Muscle of arm (tissue), 12 donors: Measurements from ENCODE around the gene SEC11A. TPM values are rescaled to one million over a fixed set of nuclear protein-coding genes. Genes with fewer than 3 reads are reported as not detected.
"Not testable (repeated sequence)": the region's sequence is repeated elsewhere in the genome, so short reads cannot be mapped to it uniquely, and the experiment has no call there.

Experiments
- DNase-seq: peaks from one replicate; pipeline ENCODE4 v3.0.0-alpha.2; 2013
- polyA plus RNA-seq, 12 donors: library from polyadenylated mRNA; unstranded; fragments of 120-200 nt; gene quantifications; one replicate each; pipeline ENCODE4 v1.2.1, GENCODE V29; 2013; ENCODE audit not compliant: insufficient read length in 12 of 12

Gene SEC11A
- polyA plus RNA-seq, 12 donors: 179 to 366 (median 321) TPM; not detected in 1

DNA sequence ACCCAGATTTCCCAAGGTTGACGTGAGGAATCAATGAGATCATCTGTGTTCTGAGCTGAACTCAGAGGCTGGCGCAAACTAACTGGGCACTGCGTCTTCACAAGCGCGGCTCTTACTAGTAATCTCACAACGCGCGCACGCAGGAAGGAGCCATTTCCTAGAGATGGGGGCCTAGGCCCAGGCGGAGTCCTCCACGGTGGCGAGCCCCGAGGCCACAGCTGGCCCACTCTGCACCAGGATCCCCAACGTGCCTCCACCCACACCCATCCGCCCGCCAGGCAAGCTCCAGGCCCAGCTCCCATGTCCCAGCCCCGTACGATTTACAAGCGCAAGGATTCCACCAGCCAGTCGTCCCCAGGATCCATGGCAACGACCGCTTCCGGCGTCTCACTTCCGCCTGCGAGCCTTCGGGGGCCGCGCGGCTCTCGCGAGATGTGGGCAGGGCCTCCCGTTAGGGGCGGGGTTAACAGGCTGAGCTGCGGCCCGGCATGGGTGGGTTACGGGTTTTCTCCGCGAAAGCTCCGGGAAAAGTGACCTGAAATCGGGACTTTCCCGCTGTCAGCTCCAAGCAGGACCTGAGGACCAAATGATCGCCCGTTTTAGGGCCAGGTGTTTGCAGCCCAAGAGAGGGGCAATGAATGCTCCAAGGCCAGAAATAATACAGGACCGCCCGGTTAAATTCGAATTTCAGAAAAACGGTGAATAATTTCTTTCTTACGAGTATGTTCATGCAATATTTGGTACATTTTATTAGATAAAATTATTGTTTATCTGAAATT lies 61.8 kb downstream of the SEC11A start, which contains the start of gene WDR73:
WDR73 (minus strand) TSS at position 374 of the 779 bp plus-strand sequence; CDS start at position 365, 9 bp downstream.
- DNase-seq: peak; percentile 99

DNA sequence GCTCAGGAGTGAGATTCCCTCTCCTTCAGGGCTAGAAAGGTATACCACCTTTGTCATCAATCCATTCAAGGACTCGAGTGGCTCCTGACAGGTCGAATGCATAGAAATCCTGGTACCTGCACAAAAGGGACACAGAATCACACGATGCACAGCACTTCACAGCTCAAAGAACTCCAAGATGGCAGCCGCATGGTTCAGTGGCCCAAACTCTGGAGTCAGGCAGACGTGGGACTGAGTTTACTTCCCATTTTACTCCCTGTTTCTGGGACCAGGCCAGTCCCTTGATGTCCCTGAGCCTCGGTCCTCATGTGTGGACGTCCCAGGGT lies 62.4 kb downstream of the SEC11A start:
- DNase-seq: no peak

- no peak for DNase-seq
These were observed 66.2 kb downstream of the SEC11A start for GRCh38 chr15:84649706-84650105.

DNA sequence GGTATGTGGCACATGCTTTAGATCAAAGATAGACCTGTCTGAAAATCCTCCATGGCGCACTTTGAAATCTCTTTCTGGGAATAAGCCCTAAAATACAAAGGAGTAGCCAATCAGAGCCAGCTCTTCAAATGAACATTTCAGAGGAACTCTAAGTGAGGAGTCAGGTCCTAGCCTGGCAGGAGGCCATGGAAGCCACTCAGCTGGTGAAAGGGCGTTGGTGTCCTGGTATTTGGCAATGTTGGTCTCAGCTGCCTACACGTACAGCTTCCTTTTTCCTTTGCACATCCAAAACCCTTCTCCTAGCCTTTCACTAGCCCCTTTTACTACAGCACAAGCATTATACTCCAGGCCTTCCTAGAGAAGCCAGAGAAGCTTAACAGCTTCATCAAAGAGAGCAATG lies 67.4 kb downstream of the SEC11A start:
- DNase-seq: no peak

- no peak for DNase-seq
These were observed 68.2 kb downstream of the SEC11A start for GRCh38 chr15:84647726-84648125.

DNA sequence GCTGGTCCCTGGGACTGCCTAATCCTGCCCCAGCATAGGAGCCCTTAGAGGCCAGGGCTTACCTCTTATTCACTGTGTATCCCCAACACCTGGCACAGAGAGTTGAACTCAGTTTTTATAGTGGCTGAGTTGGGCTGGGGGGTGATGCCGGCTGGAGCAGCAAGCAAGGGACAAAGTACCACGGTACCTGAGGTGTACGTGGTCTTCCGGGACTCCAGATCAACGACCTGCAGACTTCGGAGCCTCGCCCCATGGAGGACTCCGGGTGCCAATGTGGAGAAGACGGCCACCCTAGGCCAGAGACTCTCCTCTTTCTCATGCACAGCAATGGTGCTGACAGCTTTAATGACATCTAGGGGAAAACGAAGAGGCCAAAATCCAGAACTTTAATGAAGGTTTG lies 69.9 kb downstream of the SEC11A start:
- no peak for DNase-seq

GRCh38 chr15:84645496-84645895 lies 70.4 kb downstream of the SEC11A start:
- no peak for DNase-seq

DNA sequence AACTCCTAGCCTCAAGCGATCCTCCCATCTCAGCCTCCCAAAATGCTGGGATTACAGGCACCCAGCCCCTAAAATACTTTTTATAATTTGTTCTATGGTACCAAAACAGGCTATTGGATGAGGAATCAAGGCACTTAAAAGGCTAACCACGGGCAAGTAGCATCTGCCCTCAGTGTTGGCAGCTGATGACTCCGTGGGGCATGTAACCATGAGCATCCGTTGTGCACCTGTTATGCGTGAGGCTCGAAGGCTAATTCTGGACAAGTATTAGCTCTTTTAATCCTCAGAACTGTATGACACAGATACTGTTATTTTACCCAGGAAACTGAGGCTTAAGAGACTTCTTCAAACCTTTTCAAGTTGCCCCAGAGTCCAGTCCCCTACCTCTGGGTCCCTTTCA lies 72.1 kb downstream of the SEC11A start:
- DNase-seq: no peak

DNA sequence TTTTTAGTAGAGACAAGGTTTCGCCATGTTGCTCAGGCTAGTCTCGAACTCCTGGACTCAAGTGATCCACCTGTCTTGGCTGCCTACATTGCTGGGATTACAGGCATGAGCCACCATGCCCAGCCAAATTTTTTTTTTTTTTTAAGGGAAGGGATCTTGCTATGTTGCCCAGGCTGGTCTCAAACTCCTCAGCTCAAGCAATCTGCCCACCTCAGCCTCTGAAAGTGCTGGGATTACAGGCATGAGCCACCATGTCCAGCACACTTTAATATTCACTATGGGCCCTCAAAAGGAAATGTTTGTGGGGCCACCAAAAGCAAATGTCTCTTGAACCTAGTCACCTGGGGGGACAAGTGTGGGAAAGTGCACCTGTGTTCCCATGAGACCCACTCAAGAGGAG lies 73.3 kb downstream of the SEC11A start:
- DNase-seq: not testable (repeated sequence)

DNA sequence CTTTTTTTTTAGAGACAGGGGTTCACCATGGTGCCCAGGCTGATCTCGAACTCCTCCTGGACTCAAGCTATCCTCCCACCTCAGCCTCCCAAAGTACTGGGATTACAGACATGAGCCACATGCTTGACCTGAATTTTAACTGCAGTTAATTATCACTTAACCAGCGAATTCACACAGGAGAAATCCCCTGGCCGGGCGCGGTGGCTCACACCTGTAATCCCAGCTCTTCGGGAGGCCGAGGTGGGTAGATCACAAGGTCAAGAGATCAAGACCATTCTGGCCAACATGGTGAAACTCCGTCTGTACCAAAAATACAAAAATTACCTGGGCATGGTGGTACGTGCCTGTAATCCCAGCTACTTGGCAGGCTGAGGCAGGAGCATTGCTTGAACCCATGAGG lies 74.1 kb downstream of the SEC11A start:
- DNase-seq: not testable (repeated sequence)

DNA sequence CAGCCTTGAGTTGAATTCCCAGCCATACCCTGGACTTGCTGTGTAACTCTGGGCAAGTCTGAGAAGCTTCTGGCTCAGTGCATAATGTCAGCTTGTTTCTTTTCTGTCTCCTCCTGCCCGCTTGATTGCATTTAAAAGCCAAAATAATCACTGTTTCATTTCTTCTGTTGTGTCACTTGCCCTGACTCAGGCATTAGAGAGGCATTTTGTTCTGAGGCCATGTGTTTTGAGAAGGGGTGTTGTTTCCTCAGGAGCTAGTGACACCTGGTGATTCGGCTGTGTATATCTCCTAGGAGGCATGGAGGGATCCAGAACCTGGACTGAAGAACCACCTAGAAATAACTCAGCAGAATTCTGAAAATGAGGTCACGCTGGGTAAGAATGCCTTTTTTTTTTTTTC lies 77.8 kb downstream of the SEC11A start:
- DNase-seq: no peak

- DNase-seq: no peak
These were observed 81.6 kb downstream of the SEC11A start for GRCh38 chr15:84634228-84634837.

- DNase-seq: peak; percentile 77
These were observed 82.4 kb downstream of the SEC11A start for GRCh38 chr15:84633311-84634227.

DNA sequence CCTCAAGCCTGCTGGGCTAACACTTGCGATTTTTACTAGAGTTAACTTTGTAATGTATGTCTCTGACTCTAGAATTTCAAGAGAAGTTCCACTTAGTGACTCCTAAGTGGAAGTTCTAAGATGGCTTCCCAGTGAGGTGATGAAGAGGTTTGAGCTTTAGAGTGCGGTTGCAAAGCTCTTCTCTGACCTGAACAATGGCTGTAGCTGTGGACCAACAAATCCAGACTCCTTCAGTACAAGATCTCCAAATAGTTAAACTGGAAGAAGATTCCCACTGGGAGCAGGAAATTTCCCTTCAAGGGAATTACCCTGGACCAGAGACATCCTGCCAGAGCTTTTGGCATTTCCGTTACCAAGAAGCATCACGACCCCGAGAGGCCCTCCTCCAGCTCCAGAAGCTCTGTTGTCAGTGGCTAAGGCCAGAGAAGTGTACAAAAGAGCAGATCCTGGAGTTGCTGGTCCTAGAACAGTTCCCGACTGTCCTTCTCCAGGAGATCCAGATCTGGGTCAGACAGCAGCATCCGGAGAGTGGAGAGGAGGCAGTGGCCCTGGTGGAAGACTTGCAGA lies 84.2 kb downstream of the SEC11A start:
- no peak for DNase-seq

GRCh38 chr15:84629033-84629432 lies 86.9 kb downstream of the SEC11A start:
- no peak for DNase-seq

- no peak for DNase-seq
These were observed 90.8 kb downstream of the SEC11A start for GRCh38 chr15:84625123-84625522.

- DNase-seq: no peak
These were observed 91.6 kb downstream of the SEC11A start for GRCh38 chr15:84624359-84624758.

DNA sequence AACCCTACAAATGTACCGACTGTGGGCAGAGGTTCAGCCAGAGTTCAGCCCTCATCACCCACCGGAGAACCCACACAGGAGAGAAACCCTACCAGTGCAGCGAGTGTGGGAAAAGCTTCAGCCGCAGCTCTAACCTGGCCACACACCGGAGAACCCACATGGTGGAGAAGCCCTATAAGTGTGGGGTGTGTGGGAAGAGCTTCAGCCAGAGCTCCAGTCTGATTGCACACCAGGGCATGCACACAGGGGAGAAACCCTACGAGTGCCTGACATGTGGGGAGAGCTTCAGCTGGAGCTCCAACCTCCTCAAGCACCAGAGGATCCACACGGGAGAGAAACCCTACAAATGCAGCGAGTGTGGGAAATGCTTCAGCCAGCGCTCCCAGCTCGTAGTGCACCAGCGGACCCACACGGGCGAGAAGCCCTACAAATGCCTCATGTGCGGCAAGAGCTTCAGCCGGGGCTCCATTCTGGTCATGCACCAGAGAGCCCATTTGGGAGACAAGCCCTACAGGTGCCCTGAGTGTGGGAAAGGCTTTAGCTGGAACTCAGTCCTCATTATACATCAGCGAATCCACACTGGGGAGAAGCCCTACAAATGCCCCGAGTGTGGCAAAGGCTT lies 94.5 kb downstream of the SEC11A start:
- no peak for DNase-seq

- DNase-seq: no peak
These were observed 95.3 kb downstream of the SEC11A start for GRCh38 chr15:84620626-84621025.
